Measurements from ENCODE around the gene CPNE4. TPM values are rescaled to one million over a fixed set of nuclear protein-coding genes. Genes with fewer than 3 reads are reported as not detected.

CPNE4 gene
- total and polyA plus RNA-seq, 2 donors from 2014 or later, result 0.79 to 1.2 TPM

DNA sequence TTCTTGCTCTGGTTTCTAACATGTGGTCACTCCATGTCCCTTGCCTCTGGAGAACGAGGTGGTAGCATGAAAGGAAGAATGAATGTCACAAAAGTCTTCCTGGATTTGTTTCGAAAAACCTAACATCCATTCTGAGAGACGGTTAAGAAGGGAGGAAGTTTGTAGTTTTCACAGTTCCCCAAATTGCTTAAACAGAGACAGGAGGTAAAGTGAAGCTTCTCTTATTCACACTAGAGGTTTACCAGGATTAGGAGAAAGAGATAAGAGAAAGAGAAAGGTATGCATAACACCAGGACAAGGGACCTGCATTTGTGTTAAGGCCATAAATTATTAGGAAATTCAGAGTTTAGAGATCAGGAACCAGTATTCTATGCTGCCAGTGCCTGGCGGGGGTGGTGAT, 228.1 kb downstream of the CPNE4 start:
- no peaks in the 10 kb centered on the region for H3K9me3 ChIP-seq (ENCODE audit: control insufficient read depth in 2 of 3, insufficient read depth in 1 of 3, low read length in 3 of 3)
- FAIRE-seq, result no peak
- H3K9ac ChIP-seq (ENCODE audit: low read length in 3 of 3), result no peak overlapping the region
- no peaks in the 10 kb centered on the region for H3K4me1 ChIP-seq (ENCODE audit: control insufficient read depth in 2 of 3, insufficient read depth in 2 of 3, low read depth in 1 of 3, low read length in 3 of 3)
- H3K36me3 ChIP-seq (ENCODE audit: control insufficient read depth in 2 of 3, insufficient read depth in 3 of 3, low read length in 3 of 3), result no peaks in the 10 kb centered on the region
- H3K4me3 ChIP-seq (ENCODE audit: low read length in 3 of 3), result no peak overlapping the region
- TF ChIP-seq, protein P1, sequence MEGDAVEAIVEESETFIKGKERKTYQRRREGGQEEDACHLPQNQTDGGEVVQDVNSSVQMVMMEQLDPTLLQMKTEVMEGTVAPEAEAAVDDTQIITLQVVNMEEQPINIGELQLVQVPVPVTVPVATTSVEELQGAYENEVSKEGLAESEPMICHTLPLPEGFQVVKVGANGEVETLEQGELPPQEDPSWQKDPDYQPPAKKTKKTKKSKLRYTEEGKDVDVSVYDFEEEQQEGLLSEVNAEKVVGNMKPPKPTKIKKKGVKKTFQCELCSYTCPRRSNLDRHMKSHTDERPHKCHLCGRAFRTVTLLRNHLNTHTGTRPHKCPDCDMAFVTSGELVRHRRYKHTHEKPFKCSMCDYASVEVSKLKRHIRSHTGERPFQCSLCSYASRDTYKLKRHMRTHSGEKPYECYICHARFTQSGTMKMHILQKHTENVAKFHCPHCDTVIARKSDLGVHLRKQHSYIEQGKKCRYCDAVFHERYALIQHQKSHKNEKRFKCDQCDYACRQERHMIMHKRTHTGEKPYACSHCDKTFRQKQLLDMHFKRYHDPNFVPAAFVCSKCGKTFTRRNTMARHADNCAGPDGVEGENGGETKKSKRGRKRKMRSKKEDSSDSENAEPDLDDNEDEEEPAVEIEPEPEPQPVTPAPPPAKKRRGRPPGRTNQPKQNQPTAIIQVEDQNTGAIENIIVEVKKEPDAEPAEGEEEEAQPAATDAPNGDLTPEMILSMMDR (IDR thresholded peaks at IDR 0.05; ENCODE audit: borderline replicate concordance, extremely low read depth, insufficient read depth), result no peak
- no peaks in the 10 kb centered on the region for H3K27me3 ChIP-seq (ENCODE audit: control insufficient read depth, insufficient read depth, low read length)
- DNase-seq, result no peak
- H3K27ac ChIP-seq (ENCODE audit: low read depth in 2 of 2, low read length in 2 of 2), result no peak overlapping the region
- intact Hi-C loops (cut with DNase I), result no loop called here

DNA sequence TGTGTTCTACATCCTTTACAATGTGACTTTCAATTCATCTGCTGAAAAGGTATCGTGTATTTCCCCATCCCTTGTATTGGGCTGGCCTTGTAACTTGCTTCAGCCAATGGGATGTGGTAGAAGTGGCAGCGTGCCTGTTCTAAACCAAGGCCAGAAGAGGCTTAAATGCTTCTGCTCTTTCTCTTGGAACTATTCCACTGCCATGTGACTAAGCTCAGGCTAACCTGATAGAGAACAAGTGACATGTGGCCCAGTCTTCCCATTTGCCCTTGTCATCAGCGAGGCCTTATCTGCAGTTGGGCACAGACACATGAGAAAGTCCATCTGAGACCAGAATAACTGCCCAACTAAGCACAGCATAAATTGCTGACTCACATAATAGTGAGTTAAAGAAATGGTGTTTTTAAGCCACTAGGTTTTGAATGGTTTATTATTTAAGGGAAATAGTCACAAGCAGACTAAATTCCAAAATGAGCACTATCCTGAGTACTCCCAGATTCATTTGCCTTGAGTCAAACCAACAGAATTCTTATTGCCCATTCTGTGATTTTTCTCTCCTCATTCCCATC, 230.2 kb downstream of the CPNE4 start:
- H3K4me3 ChIP-seq (ENCODE audit: low read length in 3 of 3), result no peak overlapping the region
- no peaks in the 10 kb centered on the region for H3K36me3 ChIP-seq (ENCODE audit: control insufficient read depth in 2 of 3, insufficient read depth in 3 of 3, low read length in 3 of 3)
- FAIRE-seq (no peak), DNase-seq (no peak)
- no peaks in the 10 kb centered on the region for H3K4me1 ChIP-seq (ENCODE audit: control insufficient read depth in 2 of 3, insufficient read depth in 2 of 3, low read depth in 1 of 3, low read length in 3 of 3)
- no peaks in the 10 kb centered on the region for H3K9me3 ChIP-seq (ENCODE audit: control insufficient read depth in 2 of 3, insufficient read depth in 1 of 3, low read length in 3 of 3)
- no peak overlapping the region for H3K27ac ChIP-seq (ENCODE audit: low read depth in 2 of 2, low read length in 2 of 2)
- no peaks in the 10 kb centered on the region for H3K27me3 ChIP-seq (ENCODE audit: control insufficient read depth, insufficient read depth, low read length)
- no peak overlapping the region for H3K9ac ChIP-seq (ENCODE audit: low read length in 3 of 3)
- intact Hi-C loops (cut with DNase I), result no loop called here
- TF ChIP-seq, protein P1 (IDR thresholded peaks at IDR 0.05; ENCODE audit: borderline replicate concordance, extremely low read depth, insufficient read depth), result no peak

DNA sequence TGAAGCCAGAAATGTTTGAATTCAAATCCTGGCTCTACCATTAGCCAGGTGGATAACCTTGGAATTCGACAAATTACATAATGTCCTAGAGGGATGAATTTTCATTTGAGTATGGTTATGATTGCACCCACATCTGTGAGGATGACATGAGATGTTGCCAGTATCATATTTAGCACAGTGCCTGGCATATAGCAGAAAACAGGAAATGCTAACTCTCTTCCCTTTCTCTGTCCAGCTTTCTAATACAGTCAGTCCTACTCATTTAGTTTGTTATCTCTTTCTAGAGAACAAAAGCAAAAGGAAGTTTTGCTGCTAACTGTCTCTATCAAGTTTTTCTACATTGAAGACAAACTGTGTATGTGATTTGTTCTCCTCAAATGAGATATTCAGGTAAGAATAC, 231.7 kb downstream of the CPNE4 start:
- H3K36me3 ChIP-seq (ENCODE audit: control insufficient read depth in 2 of 3, insufficient read depth in 3 of 3, low read length in 3 of 3), result no peaks in the 10 kb centered on the region
- no peaks in the 10 kb centered on the region for H3K27me3 ChIP-seq (ENCODE audit: control insufficient read depth, insufficient read depth, low read length)
- no peak for DNase-seq
- H3K4me3 ChIP-seq (ENCODE audit: low read length in 3 of 3), result no peak overlapping the region
- H3K4me1 ChIP-seq (ENCODE audit: control insufficient read depth in 2 of 3, insufficient read depth in 2 of 3, low read depth in 1 of 3, low read length in 3 of 3), result no peaks in the 10 kb centered on the region
- no peaks in the 10 kb centered on the region for H3K9me3 ChIP-seq (ENCODE audit: control insufficient read depth in 2 of 3, insufficient read depth in 1 of 3, low read length in 3 of 3)
- H3K9ac ChIP-seq (ENCODE audit: low read length in 3 of 3), result no peak overlapping the region
- H3K27ac ChIP-seq (ENCODE audit: low read depth in 2 of 2, low read length in 2 of 2), result no peak overlapping the region
- TF ChIP-seq, protein P1 (IDR thresholded peaks at IDR 0.05; ENCODE audit: borderline replicate concordance, extremely low read depth, insufficient read depth), result no peak
- no peak for FAIRE-seq
- intact Hi-C loops (cut with DNase I), result no loop called here

DNA sequence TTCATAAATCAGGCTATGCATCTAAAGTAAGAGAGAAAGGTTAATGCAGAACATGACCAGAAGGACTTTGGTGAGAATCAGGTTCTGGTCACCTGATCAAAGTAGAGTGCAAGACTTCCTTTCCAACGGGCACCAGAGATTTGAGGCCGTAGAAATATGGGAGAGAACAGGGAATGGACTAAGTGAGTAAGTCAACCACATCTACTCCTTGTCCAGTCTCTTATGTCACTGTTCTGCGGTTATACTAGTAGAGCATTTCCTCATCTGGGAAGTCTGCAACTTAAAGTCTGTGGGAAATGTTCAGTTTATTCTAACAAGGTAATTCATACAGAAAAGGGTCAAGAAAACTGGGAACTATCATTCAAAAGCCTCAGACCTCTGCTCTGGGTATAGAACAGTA, 232.8 kb downstream of the CPNE4 start:
- TF ChIP-seq, protein P1 (IDR thresholded peaks at IDR 0.05; ENCODE audit: borderline replicate concordance, extremely low read depth, insufficient read depth), result no peak
- no peaks in the 10 kb centered on the region for H3K36me3 ChIP-seq (ENCODE audit: control insufficient read depth in 2 of 3, insufficient read depth in 3 of 3, low read length in 3 of 3)

More for the DNA sequence above, 232.8 kb downstream of the CPNE4 start:
- H3K27me3 ChIP-seq (ENCODE audit: control insufficient read depth, insufficient read depth, low read length), result no peaks in the 10 kb centered on the region
- no peak for FAIRE-seq
- H3K9ac ChIP-seq (ENCODE audit: low read length in 3 of 3), result no peak overlapping the region
- DNase-seq, result no peak
- no peaks in the 10 kb centered on the region for H3K9me3 ChIP-seq (ENCODE audit: control insufficient read depth in 2 of 3, insufficient read depth in 1 of 3, low read length in 3 of 3)
- intact Hi-C loops (cut with DNase I), result no loop called here
- H3K27ac ChIP-seq (ENCODE audit: low read depth in 2 of 2, low read length in 2 of 2), result no peak overlapping the region
- no peak overlapping the region for H3K4me3 ChIP-seq (ENCODE audit: low read length in 3 of 3)
- H3K4me1 ChIP-seq (ENCODE audit: control insufficient read depth in 2 of 3, insufficient read depth in 2 of 3, low read depth in 1 of 3, low read length in 3 of 3), result no peaks in the 10 kb centered on the region

All from kidney (tissue), 14 donors.